C4-2B (cell line): ENCODE data around the gene HEATR5A.

Experiments used
- ZFX ChIP-seq: fragments of 450-650 bp; IDR thresholded peaks from 2 replicates; pipeline ENCODE4 v1.6.1; 2017
- TF ChIP-seq, protein P1 (sequence below): fragments of 450-650 bp; conservative IDR thresholded peaks from 2 replicates; pipeline ENCODE4 v1.5.1; 2017; ENCODE audit warnings: mild to moderate bottlenecking

DNA sequence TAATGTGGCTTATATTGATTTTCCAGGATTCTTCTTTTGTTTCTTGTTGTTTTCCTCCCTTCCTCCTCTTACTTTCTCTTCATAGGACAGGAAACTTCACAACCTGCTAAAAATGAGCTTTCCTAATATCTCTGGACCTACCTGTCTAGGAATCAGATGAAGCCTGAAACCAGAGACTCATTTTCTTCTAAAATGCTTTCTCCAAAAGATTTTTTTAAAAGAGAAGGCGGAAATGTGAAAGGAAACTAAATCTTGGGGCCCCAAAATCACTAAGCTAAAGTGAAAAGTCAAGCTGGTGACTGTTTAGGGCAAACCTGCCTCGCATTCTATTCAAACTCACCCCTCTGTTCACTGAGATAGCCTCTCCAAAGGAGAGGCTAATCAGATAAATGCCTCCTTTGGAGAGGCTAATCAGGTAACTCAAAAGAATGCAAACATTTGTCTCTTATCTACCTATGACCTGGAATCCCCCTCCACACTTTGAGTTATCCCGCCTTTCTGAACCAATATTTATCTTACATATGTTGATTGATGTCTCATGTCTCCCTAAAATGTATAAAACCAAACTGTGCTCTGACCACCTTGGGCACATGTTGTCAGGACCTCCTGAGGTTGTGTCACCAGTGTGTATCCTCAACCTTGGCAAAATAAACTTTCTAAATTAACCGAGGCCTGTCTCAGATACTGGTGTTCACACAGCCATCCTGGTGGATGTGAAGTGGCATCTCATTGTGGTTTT, 140.0 kb downstream of the HEATR5A start:
- TF ChIP-seq, protein P1, sequence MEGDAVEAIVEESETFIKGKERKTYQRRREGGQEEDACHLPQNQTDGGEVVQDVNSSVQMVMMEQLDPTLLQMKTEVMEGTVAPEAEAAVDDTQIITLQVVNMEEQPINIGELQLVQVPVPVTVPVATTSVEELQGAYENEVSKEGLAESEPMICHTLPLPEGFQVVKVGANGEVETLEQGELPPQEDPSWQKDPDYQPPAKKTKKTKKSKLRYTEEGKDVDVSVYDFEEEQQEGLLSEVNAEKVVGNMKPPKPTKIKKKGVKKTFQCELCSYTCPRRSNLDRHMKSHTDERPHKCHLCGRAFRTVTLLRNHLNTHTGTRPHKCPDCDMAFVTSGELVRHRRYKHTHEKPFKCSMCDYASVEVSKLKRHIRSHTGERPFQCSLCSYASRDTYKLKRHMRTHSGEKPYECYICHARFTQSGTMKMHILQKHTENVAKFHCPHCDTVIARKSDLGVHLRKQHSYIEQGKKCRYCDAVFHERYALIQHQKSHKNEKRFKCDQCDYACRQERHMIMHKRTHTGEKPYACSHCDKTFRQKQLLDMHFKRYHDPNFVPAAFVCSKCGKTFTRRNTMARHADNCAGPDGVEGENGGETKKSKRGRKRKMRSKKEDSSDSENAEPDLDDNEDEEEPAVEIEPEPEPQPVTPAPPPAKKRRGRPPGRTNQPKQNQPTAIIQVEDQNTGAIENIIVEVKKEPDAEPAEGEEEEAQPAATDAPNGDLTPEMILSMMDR, result no peak
- TF ChIP-seq ZFX, result no peak
